ENCODE data around the gene GCAT. TPM values are rescaled to one million over a fixed set of nuclear protein-coding genes. Genes with fewer than 3 reads are reported as not detected.

GCAT gene
- total and polyA plus RNA-seq, 2 of the 13 experiments (the other 11 are each of a cell fraction or from before 2014, with no cell fraction given), result 28.0 to 50.3 TPM

GRCh38 chr22:37807410-37808293 is at the start of gene GCAT (continued):
- no peak for TF ChIP-seq NR2F6 (IDR thresholded peaks at IDR 0.05)
- peak; percentile 54; the same call in 1 of the 2 replicates for TF ChIP-seq NR2F6 (CRISPR knock-in tag; IDR thresholded peaks at IDR 0.05)
- TF ChIP-seq SCMH1 (CRISPR knock-in tag; IDR thresholded peaks at IDR 0.05; ENCODE audit: borderline replicate concordance), result no peak
- peak; percentile 17; the same call in 1 of the 2 replicates for TF ChIP-seq ZNF263 (CRISPR knock-in tag; IDR thresholded peaks at IDR 0.05)
- TF ChIP-seq SNAPC2 (CRISPR knock-in tag; IDR thresholded peaks at IDR 0.05), result no peak
- TF ChIP-seq HNRNPH1 (optimal IDR thresholded peaks at IDR 0.05; ENCODE audit: low read depth, low read length), result no peak
- TF ChIP-seq RNF2 (conservative IDR thresholded peaks at IDR 0.05; ENCODE audit: low read depth), result peak; percentile 49; the same call in 1 of the 2 replicates
- no peak for TF ChIP-seq ISX (CRISPR knock-in tag; conservative IDR thresholded peaks at IDR 0.05)
- no peak for TF ChIP-seq ZMAT5 (CRISPR knock-in tag; IDR thresholded peaks at IDR 0.05; ENCODE audit: borderline replicate concordance, low read depth)
- TF ChIP-seq ZNF407 (CRISPR knock-in tag; IDR thresholded peaks at IDR 0.05; ENCODE audit: not compliant biosample characterization), result no peak
- peak; percentile 78 for TF ChIP-seq ZFX (CRISPR knock-in tag; IDR thresholded peaks at IDR 0.05; ENCODE audit: low read depth)
- peak; percentile 52; the same call in 1 of the 2 replicates for TF ChIP-seq PHF8 (CRISPR knock-in tag; IDR thresholded peaks at IDR 0.05)
- TF ChIP-seq FLYWCH1 (CRISPR knock-in tag; IDR thresholded peaks at IDR 0.05), result no peak
- no peak for TF ChIP-seq SUZ12 (IDR thresholded peaks at IDR 0.05; ENCODE audit: low read depth, low read length)
- TF ChIP-seq ZNF839 (CRISPR knock-in tag; IDR thresholded peaks at IDR 0.05; ENCODE audit: borderline replicate concordance), result no peak
- TF ChIP-seq ZNF546 (CRISPR knock-in tag; conservative IDR thresholded peaks at IDR 0.05), result peak; percentile 46; the same call in 1 of the 2 replicates
- peak; percentile 87; the same call in 1 of the 2 replicates for TF ChIP-seq KDM5B (CRISPR knock-in tag; IDR thresholded peaks at IDR 0.05; ENCODE audit: borderline replicate concordance)
- TF ChIP-seq RELA (CRISPR knock-in tag; IDR thresholded peaks at IDR 0.05), result no peak
- peak; percentile 77 for TF ChIP-seq HNRNPL (IDR thresholded peaks at IDR 0.05; ENCODE audit: low read depth, low read length)
- TF ChIP-seq ZNF552 (CRISPR knock-in tag; IDR thresholded peaks at IDR 0.05; ENCODE audit: borderline replicate concordance), result no peak
- TF ChIP-seq ZNF660 (CRISPR knock-in tag; IDR thresholded peaks at IDR 0.05; ENCODE audit: borderline replicate concordance, low read depth), result no peak
